ENCODE measurements around the gene PDXK. TPM values are rescaled to one million over a fixed set of nuclear protein-coding genes. Genes with fewer than 3 reads are reported as not detected.
A peak's percentile ranks its signal among the peaks of the same experiment; 100 is the strongest.
"Not testable (repeated sequence)": the region's sequence is repeated elsewhere in the genome, so short reads cannot be mapped to it uniquely, and the experiment has no call there.

PDXK gene
- total RNA-seq, 1 donor from 2014 or later = 47.0 TPM

DNA sequence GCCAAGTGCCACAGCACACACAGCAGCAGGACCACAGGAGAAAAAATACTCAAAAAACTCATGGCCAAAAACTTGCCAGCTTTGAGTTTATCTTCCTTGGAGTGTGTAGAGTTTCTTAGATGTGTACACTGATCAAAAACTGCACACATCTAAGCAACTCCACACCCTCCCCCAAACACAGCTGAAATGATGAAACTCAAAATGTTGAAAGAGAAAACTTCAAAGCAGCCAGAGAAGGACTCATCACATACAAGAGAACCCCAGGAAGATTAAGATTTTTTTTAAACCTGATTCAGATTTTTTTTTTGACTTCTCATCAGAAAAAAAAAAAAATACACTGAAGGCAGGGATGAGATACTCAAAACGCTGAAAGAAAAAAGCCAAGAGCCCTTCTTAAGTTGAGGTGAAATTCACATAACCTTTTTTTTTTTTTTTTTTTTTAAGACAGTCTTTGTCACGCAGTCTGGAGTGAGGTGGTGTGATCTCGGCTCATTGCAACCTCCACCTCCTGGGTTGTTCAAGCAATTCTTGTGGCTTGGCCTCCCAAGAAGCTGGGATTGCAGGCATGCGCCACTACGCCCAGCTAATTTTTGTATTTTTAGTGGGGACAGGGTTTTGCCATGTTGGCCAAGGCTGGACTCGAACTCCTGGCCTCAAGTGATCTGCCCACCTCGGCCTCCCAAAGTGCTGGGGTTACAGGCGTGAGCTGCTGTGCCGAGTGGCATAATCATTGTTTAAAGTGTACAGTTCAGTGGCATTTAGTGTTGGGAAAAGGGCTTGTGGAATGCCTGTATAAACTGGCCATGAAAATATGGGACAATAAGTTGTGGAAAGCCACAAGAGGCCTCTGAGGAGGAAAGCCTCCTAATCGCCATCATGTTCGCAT, 20.9 kb upstream of the PDXK start:
- DNase-seq = no peak

DNA sequence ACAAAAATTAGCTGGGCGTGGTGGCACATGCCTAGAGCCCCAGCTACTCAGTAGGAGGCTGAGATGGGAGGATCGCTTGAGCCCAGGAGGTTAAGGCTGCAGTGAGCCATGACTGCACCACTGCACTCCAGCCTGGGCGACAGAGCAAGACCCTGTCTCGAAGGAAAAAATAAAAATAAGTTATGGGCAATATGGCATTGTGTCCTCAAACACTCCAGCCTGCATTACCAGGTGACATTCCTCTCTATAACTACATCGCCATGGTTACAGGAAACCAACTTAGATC, 19.5 kb upstream of the PDXK start:
- DNase-seq = not testable (repeated sequence)

DNA sequence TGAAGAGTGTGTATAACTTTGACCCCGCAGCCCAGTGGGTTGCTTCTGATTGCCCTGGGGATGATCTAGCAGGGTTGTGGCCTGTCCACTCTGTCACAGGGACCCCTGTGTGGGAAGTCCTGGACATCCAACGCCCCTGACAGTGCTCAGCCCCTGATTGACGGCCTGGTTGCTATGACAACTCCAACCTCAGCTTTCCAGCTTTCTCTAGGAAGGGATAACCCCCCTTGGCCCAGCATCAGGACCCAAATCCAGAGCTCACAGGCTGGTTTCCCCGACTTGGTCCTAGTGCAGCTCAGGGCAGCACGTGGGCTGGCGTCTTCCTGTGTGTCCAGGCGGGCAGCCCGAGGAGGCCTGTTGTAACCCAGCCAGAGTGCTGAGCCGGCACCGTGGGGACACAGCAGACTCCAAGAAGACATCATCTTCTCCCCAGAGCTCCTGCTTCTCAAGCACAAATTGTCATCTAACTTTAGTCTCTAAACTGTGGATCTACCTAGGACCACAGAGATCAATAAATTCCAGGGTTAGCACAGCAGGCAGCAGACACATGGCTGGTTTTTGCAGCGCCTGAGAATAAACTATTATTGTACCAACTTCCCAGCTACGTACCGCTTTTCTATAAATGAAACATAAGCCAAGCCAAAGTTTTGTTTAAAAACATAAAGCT, 18.9 kb upstream of the PDXK start:
- no peak for DNase-seq

DNA sequence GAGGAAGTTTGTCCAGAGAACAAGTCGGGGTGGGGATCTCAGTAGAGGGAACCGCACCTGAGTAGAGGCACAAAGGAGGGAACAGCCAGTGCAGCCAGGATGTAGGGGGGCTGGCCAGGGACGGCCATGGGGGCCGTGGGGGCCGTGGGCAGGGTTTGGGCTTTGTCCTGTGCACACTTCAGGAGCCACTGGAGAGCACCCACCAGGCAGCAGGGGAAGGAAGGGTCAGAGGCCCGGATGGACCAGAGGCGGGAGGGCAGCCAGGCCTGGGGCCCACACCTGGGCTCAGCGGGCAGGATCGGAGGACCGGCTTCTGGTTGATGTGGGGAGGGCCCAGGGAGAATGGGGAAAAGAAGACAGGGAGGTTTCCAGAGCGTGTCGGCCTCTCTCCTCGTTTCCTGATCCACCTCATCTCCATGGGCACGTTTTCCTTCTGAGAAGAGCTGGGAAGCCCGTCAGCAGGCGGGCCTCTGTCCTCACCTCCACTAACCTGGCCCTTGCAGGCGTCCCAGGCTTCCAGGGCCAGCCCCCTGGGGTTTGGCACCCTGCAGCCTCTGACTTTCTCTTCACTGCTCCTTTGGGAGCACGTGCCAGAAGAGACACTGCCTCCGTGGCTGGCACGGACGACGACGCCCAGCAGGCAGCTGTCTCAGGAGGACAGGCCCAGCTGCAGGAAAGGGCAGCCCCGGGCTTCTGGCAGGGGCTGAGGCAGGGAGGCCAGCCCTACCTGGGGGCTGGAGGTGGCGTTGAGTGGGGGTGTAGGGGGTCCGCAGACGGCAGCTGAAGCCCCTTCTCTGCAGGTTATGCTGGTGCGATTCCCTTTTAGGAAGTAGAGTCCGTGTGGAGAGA, 16.8 kb upstream of the PDXK start:
- no peak for DNase-seq

DNA sequence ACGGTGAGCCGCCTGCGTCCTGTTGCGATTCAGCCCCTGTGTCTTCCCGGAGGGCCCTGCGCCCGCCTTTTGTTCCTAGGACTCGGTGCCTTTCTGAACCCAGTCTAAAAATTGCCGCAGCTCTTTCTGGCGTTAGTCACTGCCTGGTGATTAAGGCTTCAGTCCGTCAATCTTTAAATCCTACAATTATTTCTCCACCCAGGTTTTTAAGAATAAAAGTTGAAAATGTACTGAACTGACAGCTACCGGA, 16.2 kb upstream of the PDXK start:
- no peak for DNase-seq

DNA sequence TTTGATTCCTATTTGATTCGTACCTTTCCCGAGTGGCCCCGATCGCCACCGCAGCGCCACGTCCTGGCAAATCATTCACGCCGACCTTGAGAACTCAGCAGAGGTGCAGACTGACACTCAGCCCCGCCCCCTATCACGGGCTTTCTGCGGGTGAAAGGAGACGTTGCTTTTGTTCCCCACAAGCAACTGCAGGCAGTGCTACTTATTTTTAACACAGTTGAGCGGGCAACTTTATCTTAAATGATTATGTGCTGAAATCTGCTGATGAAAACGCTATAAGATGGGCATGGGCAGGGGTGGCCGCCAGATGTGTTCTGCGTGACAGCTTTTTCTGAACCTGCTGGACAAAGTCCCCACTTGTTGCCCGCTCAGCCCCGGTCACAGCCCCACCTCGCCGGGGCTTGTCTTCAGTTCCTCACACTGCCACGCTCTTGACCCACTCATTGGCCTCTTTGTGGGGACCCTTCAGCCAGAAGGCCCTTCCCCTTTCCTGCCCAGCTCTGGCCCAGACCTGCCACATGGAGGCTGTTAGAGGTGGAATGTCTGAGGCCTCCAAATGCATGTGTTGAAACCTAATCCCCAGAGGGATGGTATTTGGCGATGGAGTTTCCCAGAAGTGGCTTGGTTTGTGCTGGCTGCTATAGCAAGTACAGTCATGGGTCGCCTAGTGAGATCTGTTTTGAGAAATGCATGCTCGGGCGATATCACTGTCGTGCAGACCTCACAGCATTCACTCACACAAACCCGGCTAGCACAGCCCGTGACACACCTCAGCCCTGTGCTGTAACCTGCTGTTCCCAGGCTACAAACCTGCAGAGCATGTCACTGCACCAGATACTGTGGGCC, 15.7 kb upstream of the PDXK start:
- no peak for DNase-seq

DNA sequence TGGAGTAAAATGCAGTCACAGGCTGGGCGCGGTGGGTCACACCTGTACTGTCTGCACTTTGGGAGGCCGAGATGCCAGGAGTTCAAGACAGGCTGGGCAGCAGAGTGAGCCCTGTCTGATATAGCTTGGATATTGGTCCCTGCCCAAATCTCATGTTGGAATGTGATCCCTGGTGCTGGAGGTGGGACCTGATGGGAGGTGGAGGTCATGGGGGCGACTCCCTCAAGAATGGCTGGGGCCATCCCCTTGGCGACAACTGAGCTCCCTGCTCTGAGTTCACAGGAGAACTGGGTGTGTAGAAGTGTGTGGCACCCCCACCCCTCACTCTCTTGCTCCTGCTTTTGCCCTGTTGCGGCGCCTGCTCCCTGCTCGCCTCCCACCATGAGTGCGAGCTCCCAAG, 11.5 kb upstream of the PDXK start:
- no peak for DNase-seq

DNA sequence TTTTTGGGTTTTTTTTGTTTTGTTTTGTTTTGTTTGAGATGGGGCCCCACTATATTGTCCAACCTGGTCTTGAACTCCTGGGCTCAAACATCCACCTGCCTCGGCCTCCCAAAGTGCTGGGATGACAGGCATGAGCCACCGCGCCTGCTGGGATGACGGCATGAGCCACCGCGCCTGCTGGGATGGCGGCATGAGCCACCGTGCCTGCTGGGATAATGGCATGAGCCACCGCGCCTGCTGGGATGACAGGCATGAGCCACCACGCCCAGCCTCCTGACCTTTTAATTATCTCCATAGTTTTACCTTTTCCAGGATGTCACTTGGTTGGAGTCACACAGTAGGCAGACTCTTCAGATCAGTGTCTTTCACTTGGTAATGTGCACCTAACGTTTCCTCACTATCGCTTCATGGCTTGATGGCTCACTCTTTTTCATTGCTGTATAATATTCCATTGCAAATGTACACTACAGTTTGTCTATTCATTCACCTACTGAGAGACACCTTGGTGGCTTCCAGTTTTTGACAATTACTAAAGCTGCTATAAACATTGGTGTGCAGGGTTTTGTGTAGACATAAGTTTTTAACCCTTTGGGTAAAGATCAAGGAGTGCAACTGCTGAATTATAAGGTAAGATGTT, 10.1 kb upstream of the PDXK start:
- DNase-seq = no peak

DNA sequence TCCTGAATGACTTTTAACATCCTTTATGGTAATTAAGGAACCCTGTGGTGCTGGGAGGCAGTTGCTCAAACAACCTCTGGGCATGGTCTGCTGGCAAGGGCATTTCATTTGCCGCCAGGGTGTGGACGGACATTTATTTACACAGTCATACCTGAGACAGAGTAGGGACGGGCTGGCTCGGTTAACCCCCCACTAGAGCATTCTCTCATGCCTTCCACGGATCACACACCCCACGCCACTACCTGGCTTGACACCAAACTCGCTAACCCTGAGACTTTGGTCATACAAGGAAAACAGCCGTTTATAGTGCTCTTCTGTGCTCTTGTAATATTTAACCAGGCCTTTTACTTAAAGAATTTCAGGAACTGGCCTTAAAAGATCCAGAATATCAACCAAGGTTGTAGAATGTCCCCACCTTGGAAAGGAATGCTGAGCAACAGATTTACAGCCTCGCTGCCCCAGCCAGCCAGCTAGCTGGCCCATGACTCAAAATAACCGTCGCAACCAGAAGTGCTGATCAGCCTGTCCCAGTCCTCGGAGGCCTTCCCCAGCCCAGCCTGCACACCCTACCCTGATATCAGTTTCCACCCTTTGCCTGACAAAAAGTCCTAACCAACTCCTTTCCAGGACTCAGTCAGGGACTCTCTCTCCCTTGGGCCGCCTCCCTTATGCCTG, 6.5 kb upstream of the PDXK start:
- DNase-seq = no peak

DNA sequence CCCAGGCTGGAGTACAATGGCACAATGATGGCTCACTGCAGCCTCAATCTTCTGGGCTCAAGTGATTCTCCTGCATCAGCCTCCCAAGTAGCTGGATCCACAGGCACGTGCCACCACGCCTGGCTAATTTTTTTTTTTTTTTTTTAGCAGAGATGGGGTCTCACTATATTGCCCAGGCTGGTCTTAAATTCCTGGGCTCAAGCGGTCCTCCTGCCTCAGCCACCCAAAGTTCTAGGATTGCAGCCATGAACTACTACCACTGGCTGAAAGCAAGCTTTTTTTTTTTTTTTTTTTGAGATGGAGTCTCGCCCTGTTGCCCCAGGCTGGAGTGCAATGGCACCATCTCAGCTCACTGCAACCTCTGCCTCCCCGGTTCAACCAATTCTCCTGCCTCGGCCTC, 5.8 kb upstream of the PDXK start:
- not testable (repeated sequence) for DNase-seq

DNA sequence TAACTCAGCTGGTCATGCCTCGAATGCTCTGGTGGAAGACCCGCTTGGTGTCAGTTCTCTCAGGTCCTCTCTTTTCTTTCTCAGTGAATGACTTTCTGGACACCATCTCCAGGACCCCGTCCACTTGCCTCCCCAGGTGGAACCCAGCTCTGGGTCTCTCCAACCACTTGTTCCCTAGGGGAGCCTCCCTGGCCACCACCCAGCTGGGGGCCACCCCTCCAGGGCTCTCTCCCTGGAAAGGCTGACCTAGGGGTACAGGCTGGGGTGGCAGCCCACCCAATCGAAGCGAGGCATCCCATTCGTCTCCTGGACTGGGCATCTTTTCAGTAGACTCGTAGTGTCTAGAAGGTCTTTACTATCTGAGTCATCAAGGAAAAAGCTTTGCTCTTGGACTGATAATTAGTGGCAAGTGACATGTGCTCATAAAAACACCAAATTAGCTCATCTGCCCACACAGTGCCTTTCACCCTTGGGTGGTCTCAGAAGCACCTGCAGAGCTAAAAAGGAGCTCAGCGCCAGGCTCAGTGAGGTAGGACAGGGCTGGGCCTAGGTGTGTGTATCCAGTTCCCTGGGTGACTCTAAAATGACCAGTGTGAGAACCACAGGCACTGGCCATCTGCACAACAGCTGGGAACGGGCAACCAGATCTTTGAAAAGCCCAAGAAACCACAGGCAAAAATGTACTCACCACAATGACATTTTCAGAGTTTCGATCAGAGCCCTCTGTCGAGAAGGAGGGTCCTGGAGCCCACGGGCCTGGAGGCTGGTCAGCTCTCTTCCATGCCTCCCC, 2.4 kb upstream of the PDXK start:
- no peak for DNase-seq

DNA sequence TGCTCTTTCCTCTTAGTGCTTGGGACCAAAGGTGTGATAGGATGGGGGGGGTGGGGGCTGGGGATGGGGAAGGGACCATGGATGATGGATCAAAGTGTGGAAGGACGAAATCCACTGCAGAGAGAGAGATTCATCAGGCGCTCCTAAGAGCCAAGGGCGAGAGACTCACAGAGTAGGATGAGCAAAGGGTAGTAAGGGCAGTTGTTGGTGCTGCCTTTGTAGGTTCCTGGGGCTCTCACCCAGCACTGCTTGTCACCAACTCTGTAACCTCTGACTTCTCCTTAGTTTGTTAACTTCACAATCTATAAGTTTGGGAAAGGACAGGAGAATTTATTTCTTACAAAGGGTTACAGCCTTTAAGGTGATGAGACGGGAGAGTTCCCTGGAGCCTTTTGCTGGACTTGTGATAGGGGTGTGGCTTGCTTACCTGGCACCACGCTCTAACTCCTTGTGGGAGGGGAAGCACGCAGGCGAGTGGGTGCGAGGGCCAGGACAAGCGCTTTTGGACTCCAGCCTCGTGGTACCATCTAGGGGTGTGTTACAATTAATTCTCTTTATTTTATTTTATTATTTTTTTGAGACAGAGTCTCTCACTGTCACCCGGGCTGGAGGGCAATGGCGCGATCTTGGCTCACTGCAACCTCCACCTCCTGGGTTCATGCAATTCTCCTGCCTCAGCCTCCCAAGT, 1.6 kb upstream of the PDXK start:
- no peak for DNase-seq

DNA sequence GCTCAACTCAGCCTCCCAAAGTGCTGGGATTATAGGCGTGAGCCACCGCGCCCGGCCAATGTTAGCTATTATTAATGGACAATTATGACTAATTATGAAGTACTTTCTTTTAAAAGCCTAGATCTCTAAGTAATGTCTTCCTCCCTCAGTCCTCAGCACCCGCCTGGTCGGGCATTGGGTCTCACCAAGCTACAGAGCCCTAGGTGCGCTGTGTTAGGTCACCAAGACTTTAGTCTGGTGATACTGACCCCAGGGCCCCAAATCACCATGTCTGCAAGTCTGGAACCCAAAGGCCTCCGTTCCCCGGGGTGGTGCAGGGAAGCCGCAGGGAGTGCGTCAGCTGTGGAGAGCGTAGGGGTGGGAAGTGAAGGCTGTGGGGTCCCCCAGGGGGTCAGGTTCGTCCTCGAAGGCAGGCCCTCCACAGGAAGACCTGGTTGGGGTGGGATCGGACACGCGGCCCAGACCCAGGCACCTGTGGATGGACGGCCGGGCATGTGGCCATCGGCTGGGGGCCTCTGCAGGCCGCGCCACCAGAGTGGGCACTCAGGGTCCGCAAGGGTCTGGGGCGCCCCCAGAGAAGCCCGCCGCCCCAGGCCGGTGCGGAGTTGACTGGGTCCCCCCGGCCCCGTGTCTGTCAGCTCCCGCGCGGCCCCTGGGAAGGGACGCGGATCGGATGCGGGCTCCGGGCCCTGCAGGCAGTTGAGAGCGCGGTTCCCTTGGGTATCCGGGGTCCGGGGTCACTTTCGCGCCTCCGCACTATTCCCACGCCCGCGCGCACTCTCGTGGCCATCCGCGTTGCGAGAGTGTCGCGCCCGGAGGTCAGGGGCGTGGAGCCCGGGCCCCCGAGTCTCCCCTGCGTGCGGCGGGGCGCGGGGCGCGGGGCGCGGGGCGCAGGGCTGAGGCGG, 710 bp upstream of the PDXK start:
- DNase-seq = no peak

DNA sequence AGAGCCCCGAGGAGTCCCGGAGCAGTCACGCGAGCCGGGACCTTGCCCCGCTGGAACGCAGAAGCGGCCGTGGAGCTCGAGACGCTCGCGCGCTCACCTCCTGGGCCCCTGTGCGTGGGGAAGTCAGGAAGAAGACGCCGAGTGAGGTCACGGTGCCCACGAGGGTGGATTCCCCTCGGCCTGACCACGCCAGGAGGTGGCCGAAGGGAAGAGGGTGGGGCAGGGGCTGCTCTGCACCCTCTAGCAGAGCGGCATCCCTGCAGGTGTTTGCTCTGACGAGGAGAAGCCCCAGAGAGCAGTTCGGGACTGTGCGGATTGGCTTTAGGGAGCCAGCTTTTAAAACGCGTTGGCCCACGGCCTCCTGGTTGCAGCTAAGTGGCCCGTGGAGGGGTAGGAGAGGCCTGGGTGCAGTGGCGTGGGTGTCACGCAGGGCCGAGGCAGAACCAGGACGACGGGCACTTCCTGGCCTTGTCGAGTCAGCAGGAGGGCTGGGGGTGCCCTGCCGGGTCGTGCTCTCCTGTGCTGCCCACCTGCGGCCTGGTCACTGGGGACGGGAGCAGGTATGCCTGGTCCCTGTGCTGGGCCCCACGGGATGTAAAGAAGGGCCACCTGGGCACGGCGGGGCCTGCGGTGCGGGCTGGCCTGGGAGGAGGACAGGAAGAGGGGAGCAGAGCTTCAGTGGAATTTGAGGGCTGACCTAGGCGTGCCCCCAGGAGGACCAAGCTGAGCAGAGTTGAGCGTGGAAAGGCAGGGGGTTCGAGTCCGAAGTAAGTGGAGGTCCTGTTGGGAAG, 1.0 kb downstream of the PDXK start:
- peak; percentile 24 for DNase-seq

DNA sequence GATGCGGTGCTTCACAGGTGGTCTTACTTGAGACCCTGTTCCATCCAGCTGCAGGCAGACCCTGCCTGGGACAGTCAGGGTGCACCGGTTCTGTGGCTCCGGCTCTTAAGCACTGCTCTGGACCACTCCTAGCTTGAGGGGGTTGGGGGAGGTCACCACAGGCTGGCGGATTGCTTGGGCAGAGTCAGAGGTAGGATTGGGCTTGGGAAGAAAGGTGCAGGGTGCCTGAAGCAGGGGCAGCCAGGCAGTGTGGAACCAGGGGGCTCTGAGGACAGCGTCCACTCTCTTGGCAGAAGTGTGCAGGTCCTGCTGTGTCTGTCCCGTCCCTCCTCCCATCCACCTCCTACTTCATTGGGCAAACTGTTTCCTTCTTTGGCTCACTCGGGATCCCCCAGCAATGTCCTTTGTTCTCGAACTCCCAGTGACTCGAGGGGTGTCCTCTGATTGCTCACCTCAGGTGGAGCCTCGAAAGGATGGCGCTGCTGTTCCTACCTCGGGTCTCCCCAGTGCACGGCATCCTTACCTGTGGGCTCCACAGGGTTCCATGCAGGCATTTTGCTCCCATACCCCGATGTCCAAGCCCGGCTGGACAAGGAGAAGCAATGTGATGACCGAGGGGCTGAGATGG, 1.7 kb downstream of the PDXK start:
- DNase-seq = no peak

DNA sequence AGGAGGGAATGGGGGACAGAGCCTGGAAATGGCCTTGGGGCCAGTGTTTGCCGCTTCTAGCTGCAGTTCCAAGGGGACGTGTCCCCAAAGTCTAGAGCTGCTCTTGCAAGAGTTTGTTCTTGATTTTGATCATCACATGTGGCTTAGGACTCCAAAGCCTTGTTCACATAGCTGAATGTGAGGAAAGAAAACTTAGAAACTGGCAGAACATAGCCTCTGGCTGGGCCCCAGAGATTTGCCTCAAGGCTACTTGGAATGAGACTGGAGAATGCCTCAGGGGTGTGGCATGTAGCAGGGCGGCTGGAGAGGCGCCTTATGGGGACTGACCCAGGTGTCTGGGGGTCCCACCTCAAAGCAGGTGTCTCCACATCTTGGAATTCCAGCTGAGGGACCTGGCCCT, 2.3 kb downstream of the PDXK start:
- DNase-seq = no peak

DNA sequence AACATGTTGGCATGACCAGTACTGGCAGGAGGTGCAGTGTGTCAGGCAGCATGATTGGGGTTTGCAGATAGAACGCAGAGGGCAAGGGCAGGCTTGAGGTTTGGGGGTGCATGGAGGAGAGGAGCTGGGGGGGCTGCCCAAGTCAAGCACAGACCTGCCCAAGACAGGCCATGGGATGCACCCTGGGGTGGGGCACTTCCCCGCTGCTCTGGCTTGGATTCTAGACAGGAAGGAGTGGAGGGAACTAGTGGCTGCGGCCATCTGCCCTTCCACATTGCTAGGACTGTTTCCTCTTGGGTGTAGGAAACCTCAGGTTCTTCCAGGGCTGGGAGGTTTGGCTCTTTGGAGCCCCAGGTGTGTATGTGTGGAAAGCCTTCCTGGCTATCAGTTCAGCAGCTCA, 3.0 kb downstream of the PDXK start:
- no peak for DNase-seq

DNA sequence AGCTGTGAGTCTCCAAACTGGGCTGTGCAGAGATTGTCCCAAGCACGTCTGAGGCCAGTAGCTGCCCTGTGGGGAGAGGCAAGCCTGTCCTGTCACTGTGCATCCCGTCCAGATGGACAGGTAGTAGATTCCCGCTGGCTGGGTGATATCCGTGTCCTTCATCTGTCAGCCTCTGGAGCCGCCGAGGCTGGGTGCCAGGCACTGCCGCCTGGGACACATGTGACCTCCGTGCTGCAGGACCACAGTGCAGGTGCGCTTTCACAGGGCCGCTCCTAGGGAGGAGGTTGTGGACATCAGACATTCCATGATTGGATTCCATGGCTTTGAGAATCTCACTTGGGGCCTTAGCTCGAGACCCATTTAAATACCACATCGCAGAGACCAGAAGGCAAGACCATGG, 4.7 kb downstream of the PDXK start:
- DNase-seq = no peak

All from dermis blood vessel endothelial cell (primary cell).